HG03442 (cell line): Measurements from ENCODE around the gene KCNQ1.

Source experiments
- ATAC-seq: cut with Tn5 transposase; IDR thresholded peaks from one replicate; pipeline ENCODE4 v1.9.1; 2021; ENCODE audit warnings: mild to moderate bottlenecking, moderate library complexity; ENCODE audit not compliant: unreplicated experiment

KCNQ1 gene

DNA sequence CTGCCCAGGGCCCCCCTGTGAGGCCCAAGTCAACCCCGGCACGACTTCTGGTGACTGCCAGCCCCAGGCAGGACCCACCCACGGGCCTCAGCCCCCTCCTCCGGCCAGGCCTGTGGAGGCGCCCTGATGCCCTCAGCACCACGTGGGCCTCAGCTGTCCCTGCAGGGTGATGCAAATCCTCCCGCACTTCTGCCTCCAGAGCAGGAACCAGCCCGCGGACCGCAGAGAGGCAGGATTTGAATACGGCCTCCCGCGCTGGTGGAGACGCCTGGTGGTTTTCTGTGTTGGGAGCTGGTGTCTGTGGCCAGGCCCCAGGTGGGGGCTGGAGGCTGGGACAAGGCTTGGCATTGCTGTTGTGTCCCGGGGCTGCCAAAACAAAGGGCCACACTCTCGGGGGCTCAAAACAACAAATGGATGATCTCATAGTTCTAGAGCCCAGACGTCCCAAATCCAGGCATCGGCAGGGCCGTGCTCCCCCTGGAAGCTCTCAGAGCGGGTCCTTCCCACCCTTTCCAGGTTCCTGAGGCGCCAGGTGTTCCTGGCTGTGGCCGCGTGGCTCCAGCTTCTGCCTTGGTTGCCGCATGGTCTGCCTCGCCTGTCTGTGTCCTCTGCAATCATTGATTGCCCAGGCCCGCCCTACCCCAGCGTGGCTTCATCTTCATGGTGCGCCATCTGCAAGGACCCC lies 19.9 kb upstream of the KCNQ1 start:
- no peak for ATAC-seq

DNA sequence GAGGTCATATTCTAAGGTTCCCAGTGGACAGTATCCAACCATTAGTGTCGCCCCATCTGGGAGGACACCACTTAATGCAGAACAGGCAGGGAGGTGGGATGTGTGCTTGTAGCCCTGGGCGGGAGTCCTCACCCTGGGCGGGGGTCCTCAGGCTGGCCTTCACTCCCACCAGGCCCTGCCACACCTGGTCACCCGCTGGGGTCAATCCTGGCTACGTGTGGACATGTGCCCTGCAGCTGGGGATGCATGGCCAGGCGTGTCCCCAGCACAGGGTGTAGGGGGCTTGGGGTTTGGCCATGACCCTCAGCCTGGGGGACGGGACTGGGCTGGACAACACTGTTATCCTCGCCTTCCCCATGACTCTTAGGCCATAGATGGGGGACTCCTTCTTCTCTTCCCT lies 19.3 kb upstream of the KCNQ1 start:
- no peak for ATAC-seq

DNA sequence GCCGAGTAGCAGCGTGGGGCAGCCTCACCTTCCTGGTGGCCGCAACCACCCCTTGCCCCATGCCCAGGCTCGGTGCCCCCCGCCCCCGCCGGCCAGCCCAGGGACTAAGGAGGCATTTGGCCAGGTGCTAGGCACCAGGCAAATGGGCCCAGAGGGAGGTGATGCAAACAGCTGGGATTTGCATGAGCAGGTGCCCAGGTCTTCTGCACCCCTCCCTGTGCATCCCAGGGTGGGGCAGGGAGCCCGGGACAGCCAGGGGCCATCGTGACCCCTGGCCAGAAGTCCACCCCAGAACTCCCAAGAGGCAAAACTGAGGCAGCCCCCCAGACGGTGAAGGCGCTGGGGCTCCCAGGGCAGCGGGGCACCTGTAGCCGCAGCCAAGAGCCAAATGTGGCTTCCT lies 18.6 kb upstream of the KCNQ1 start:
- ATAC-seq = no peak

DNA sequence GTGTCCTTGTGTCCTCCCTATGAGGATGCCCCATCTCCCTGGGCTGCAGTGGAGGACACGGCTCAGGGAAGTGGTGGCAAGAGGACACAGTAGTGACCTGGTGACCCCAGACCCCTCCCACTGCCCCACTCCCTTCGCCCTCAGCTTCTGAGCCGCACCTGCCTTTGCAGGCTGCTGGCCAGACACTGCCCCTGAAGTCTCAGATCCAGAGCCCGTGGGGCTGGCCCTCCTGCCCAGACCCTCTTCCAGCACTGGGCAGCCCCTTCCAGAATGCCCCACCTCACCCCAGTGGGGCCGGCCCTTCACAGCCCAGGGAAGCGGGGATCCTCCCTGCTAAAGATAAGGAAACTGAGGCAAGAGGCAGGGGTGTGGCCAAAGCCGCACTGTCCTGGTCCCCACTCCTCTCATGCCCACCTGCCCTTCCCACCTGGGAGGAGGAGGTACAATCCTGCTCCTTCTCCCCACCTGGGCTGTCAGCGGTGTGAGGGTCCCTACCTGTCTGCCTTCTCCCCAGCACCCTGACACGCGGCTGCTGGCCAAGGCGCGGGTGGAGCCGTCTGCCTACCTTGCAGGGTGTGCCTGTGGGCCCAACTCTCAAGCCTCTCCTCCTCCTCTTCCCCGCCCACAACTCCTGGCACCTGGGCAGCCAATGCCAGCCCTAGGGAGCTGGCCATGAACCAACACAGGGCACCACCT lies 17.8 kb upstream of the KCNQ1 start:
- no peak for ATAC-seq

DNA sequence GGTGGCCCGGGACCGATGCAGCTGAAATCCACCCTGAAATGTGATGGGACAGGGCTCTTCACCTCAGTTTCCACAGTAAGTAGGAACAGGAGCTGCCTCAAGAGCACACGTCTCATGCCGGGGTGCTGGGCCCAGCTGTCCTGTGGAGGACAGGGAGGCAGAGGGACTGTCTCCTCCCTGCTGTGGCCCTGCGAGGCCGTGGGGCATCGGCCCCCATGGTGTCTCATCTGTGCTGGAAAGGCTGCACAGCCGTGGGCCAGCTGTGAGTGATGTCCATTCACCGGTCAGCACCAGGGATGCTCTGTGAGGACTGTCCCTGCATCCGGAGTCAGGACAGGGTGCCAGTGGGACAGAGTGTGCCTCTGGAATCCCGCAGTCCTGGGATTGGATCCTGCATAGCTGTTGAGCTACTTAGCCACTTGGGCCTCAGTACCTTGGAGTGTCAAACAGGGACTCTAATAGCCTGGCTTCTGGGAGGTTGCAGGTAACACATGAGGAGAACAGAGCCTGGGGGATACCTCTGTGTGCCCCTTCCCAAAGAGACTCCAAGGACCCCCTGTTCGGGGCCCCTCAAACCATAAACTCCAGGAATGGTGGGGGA lies 17.0 kb upstream of the KCNQ1 start:
- ATAC-seq = no peak

DNA sequence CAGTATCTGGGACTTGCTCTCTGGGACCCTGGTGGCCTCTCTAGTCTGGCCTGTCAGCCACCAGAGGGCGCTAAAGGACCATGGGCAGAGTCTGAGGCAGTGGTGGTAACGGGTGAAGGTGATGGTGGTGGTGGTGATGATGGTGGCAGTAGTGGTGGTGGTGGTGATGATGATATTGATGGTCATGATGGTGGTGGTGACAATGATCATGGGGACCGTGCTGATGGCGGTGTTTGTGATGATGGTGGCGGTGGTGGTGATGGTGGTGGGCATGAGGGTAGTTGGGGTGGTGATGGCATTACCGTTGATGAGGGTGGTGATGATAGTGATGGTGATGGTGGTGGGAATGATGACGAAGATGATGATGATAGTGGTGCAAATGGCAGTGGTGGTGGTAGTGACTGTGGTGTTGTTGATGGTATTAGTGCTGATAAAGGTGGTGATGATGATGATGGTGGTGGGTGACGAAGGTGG lies 16.4 kb upstream of the KCNQ1 start:
- ATAC-seq = no peak

DNA sequence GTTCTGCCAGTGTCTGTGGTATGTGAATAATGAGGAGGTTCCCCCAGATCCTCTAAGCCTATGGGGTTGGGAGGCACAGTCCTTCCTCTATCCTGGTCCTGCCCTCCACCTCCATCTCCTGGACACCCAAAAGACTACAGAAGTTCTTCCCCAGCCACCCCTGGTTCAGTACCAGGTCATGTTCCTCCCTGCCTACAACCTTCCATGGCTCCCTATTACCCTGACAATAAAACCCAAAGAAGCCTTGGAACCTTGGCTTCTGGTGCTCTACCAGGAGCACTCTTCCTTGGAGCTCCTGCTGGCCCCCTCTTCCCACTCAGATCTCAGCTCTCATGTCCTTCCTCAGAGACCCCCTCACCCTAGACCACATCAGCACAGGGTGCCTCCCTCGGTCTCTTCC lies 13.4 kb upstream of the KCNQ1 start:
- ATAC-seq = no peak

DNA sequence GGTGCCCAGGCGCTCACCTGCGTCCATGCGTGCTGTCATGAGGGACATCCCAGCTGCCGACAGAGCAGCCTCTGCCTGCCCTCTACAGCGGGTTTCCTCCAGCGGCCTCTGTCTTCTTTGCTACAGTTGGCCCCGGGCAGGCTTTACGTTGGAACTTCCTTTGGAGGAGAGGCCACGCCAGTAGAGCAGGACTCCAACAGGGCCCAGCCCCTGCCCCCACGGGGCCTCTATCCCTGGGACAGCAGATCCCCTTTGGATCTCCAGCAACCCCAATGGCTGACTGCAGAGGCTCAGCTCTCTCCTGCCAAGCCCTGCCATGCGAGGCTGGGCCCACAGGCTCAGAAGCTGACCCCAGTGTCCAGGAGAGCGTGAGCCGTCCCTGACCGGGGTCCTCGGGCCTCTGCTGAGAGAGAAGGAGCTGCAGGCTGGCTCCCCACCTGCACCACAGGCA lies 12.6 kb upstream of the KCNQ1 start:
- no peak for ATAC-seq

DNA sequence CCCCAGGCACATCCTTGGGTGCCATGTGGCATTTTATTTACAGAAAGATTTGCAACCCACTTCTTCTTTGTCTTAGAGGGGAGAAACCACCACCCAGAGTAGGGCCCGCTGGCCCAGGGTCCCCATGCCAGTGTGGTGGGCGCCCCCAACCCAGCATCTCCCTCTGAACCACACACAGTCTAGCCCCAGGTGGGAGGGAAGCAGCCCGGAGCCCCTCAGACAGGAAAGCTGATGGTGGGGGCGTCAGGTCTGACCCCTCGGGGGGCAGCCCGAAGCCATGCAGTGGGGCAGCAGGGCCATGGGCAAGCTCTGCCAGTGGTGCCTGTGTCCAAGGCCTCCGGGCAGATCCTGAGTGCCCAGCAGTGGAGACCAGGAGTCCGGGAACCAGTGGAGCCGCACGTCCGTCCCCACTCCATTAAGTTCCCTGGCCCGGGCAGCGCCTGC lies 12.2 kb upstream of the KCNQ1 start:
- ATAC-seq = no peak

DNA sequence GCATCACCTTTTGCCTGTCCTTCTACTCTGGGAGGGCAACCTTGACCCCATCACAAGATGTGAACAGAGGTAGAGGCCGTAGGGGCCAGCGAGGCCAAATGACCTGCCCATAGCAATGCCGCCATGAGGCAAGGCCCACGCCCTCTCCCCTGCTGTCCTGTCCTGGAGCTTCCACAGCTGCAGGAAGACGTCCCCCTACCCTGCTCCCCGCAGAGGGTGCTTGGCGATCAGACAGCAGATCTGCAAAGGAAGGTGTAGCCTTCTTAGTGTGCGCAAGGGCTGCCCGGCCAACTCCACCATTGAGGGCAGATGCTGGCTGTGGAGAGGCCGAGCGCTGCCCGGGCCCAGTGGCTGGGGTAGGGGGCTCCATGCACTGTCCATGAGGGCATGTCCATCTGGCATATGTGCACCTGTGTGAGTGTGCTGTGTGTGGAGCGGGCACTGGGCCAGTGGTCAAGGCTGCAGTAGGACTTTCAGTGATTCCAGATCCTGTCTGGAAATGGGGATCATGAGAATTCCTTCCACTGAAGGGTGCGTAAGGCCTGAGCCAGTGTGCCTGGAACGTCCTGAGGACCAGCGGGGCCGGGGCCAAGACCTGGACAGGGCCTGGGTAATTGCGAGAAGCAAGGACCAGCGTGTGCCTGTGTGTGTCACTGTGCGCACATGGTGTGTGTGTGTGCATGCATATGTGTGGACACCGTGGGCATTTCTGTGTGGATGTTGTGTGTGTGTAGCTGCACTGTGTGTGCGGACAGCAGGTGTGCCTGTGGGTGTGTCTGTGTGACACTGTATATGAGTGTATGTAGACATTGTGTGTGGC lies 11.5 kb upstream of the KCNQ1 start:
- ATAC-seq = no peak

DNA sequence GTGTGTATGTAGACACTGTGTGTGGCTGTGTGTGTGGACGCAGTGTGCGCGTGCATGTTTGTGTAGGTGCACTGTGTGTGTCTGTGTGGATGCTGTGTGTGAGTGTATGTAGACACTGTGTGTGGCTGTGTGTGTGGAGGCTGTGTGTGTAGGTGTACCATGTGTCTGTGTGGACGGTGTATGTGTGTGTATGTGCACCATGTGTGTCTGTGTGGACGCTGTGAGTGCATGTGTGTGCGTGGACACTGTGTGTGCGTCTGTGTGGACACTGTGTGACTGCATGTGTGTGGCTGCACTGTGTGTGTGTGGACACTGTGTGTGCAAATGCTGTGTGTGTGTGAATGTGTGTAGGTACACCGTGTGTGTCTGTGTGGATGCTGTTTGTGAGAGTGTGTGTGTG lies 10.8 kb upstream of the KCNQ1 start:
- ATAC-seq = no peak

DNA sequence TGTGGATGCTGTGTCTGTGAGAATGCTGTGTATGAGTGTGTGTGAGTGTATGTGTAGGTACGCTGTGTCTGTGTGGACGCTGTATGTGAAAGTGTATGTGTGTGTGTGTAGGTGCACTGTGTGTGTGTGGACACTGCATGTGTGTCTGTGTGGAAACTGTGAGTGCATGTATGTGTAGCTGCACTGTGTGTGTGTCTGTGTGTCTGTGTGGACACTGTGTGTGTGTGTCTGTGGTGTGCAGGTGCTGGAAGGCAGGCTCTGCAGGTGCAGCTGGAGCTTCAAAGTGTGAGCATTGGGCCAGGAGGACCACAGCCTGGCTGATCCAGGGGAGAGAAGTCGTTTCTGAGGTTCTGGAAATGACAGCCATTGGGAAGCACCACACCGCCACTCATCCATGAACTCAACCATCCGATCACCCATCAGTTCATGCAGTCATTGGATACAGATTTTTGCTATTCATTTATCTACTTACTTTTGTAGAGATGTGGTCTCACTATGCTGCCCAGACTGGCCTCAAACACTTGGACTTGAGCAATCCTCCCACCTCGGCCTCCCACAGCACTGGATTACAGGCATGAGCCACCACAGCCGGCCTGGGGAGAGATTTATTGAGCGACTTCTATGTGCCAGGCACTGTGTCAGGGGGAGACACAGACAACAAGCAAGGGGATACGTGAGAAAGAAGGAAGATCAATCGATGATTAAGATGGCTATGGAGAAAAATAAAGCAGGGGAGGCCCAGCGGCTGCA lies 10.1 kb upstream of the KCNQ1 start:
- no peak for ATAC-seq

DNA sequence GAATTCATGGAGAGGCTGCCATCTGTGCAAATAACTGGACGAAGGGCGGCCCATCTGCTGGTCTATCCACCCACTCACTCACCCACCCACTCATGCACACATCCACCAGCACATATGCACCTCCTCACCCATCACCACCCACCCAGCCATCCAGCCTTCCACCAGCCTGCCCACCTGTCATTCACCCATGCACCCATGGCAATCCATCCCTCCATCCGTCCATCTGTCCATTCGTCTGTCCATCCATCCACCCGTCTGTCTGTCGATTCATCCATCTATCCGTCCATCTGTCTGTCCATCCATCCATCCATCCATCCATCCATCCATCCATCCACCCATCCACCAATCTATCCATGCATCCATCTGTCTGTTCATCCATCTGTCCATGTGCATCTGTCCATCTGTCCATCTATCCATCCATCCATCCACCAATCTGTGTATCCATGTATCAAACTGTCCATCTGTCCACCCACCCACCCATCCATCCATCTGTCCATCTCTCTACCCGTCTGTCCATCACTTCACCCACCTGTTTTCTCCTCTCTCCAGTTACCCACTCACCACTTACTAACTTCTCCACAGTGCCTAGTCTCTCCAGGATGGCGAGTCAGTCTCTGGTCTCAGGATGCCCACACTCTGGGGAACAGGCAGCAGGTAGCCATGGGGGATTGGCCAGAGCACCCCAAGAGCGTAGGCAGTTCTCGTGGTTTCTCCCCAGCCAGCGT lies 9.4 kb upstream of the KCNQ1 start:
- no peak for ATAC-seq

DNA sequence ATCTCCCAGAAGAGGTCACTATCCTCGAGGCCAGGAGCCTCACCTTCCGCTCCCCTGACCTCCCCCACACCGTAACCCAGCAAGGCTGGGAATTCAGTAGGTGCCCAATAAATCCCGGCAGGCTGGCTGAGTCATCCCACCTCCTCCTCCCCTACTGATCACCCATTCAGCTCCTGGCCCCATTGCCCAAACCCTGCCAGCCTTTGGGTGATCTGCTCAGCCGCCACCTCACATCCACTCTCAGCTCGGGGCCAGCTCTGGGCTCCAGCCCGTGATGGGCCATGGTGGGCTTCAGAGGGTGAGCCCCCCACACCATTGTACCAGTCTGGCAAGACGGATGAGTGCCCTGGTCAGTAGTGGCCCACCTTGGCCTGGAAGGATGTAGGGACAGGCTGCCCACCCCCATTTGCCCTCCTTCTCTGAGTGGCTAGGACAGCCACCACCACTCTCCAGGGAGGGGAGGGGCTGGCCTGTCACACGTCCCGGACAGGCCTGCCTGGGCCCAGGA lies 8.7 kb upstream of the KCNQ1 start:
- ATAC-seq = no peak

DNA sequence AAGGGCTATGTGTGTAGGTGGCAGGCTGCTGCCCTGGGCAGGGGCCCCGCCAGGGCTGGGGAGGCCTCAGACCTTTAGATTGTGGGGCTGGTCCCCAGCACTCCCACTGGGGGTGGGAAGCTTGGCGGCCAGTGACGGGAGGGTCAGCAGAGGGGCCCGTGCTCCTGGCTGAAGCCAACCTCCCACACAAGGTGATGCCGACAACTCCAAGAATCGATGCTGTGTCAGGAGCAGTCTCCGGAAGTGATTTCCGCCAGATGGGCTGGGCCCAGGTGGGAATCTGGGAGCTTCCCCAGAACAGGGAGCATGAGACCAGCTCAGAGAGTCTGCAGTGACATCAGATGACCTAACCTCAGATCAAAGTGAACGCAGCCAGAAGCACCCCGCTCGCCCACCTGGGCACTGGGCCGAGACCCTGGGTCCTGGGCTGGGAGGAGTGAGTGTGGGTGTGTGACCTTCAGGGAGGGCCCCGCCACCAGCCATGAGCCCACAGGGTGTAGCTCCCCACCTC lies 8.2 kb upstream of the KCNQ1 start:
- no peak for ATAC-seq

DNA sequence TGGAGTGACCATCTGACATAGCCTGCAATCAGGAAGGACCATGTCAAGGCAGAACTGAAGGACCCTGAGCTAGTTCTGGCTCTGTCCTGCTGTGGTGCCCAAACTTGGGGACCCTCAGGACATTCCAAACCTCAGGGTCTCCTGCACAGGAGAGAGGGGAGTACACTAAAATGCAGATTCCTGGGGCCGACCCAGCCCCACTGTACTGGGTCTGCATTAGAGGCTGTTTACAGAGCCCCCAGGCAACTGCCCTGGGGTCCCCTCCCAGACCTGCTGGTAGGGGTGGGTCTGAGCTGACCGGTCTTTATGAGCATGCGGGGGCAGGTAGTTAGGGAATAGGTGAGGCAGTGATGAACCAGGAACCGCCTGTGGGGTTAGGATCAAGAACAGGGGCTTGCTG lies 7.3 kb upstream of the KCNQ1 start:
- no peak for ATAC-seq

DNA sequence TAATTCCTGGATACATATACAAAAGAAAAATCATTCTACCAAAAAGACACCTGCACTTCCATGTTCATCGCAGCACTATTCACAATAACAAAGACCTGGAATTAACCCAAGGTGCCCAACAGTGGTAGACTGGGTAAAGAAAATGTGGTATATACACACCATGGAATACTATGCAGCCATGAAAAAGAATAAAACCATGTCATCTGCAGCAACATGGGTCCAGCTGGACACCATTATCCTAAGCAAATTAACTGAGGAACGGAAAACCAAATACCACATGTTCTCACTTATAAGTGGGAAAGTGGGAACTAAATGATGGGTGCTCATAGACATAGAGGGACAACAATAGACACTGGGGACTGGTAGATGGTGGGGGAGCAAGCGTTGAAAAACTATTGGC lies 5.0 kb upstream of the KCNQ1 start:
- ATAC-seq = no peak

DNA sequence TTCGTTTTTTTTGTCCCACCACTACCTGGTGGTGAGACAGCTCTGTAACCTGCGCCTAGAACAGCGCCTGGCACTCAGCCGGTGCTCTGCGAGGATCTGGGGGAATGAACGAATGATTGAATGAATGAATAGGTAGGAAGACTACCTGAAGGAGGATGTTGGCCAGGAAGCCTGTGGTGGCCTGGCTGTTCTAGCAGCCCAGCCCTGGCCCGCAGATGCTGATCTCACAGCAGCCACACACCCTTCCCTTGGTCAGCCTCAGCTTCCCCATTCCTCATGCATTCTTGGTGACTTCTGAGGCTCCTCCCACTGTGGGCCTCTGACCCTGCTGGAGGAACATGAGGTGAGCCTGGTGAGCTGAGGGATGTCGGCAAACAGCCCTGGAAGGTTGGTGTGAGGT lies 4.2 kb upstream of the KCNQ1 start:
- ATAC-seq = no peak

DNA sequence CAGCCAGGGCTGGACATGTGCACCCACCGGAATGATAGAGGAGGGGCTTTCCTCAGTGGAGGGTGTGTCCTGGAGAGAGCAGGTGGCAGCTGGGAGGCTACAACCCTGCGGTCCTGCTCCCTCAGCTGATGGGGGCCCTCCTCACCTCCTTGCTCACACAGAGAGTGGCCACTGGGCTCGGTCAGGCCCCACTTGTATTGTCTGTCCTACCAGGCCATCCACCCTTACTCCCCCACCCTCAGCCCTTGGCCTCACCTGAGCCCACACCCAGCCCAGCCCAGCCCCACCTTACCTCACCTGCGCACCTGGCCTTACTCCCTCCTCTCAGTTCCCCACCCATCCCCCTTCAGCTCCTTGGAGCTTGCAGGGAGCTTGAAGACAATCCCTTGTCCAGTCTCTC lies 3.6 kb upstream of the KCNQ1 start:
- no peak for ATAC-seq

DNA sequence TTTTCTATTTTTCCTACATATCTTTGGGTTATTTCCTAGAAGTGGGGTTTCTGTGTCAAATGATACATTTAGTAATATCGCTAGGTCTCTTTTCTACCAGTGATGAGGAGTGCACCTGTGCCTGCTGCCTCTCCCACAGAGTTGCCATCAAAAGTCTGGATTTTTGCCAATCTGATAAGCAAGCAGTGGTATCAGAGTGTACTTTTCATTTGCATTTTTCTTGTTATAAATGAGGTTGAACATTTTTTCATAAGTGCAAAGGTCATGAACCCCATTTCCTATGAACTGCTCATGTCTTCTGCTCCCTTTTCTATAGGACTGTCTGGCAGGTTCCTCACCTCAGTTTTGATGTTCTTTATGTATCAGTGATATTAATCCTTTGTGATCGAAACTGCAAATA lies 2.2 kb upstream of the KCNQ1 start:
- ATAC-seq = no peak
